HepG2 (cell line): Measurements from ENCODE around the gene COMP. TPM values are rescaled to one million over a fixed set of nuclear protein-coding genes. Genes with fewer than 3 reads are reported as not detected.

Experiments used
- CEBPG ChIP-seq: IDR thresholded peaks from 2 replicates; pipeline ENCODE4 v1.6.1; 2016
- ELF1 ChIP-seq: sonication (generic); formaldehyde crosslinking; IDR thresholded peaks from 2 replicates; pipeline ENCODE4 v1.4.0; 2020; ENCODE audit warnings: missing genetic modification reagents
- MAF1 ChIP-seq: sonication (generic); formaldehyde crosslinking; IDR thresholded peaks from 2 replicates; pipeline ENCODE4 v1.5.0; 2020; ENCODE audit warnings: missing genetic modification reagents, borderline replicate concordance
- PRPF4 ChIP-seq: fragments of 200-400 bp; formaldehyde crosslinking; IDR thresholded peaks from 2 replicates; pipeline ENCODE4 v1.6.1; 2016; ENCODE audit warnings: low read length, low read depth; ENCODE audit not compliant: poor library complexity, severe bottlenecking
- RBAK ChIP-seq: sonication (generic); formaldehyde crosslinking; IDR thresholded peaks from 2 replicates; pipeline ENCODE4 v1.5.1; 2020; ENCODE audit warnings: mild to moderate bottlenecking, missing genetic modification reagents
- RFXAP ChIP-seq: sonication (generic); formaldehyde crosslinking; IDR thresholded peaks from 2 replicates; pipeline ENCODE4 v1.4.0; 2020; ENCODE audit warnings: missing genetic modification reagents, borderline replicate concordance
- RORA ChIP-seq: sonication (generic); formaldehyde crosslinking; IDR thresholded peaks from 2 replicates; pipeline ENCODE4 v1.5.0; 2020; ENCODE audit warnings: mild to moderate bottlenecking, missing genetic modification reagents, moderate library complexity
- SETDB1 ChIP-seq: sonication (generic); formaldehyde crosslinking; IDR thresholded peaks from 2 replicates; pipeline ENCODE4 v1.5.1; 2020; ENCODE audit warnings: missing genetic modification reagents, mild to moderate bottlenecking, borderline replicate concordance
- SMAD9 ChIP-seq: sonication (generic); formaldehyde crosslinking; IDR thresholded peaks from 2 replicates; pipeline ENCODE4 v1.5.1; 2020; ENCODE audit warnings: mild to moderate bottlenecking, missing genetic modification reagents
- ZNF367 ChIP-seq: sonication (generic); formaldehyde crosslinking; IDR thresholded peaks from 2 replicates; pipeline ENCODE4 v1.4.0; 2020; ENCODE audit warnings: missing genetic modification reagents, borderline replicate concordance
- ZNF382 ChIP-seq: sonication (generic); formaldehyde crosslinking; IDR thresholded peaks from 2 replicates; pipeline ENCODE4 v1.5.0; 2020; ENCODE audit warnings: missing genetic modification reagents, mild to moderate bottlenecking, borderline replicate concordance
- ZNF614 ChIP-seq: IDR thresholded peaks from 2 replicates; pipeline ENCODE4 v1.6.1; 2018; ENCODE audit warnings: missing biosample characterization, missing genetic modification reagents, inconsistent platforms, borderline replicate concordance
- ZNF672 ChIP-seq: sonication (generic); formaldehyde crosslinking; IDR thresholded peaks from 2 replicates; pipeline ENCODE4 v1.8.1; 2022; ENCODE audit warnings: missing genetic modification reagents
- ZNF747 ChIP-seq: sonication (generic); formaldehyde crosslinking; IDR thresholded peaks from 2 replicates; pipeline ENCODE4 v1.8.1; 2023; ENCODE audit warnings: missing genetic modification reagents, mild to moderate bottlenecking, borderline replicate concordance
- ZSCAN22 ChIP-seq: sonication (generic); formaldehyde crosslinking; IDR thresholded peaks from 2 replicates; pipeline ENCODE4 v1.4.0; 2020; ENCODE audit warnings: mild to moderate bottlenecking, missing genetic modification reagents
- ZZZ3 ChIP-seq: sonication (generic); formaldehyde crosslinking; IDR thresholded peaks from 2 replicates; pipeline ENCODE4 v1.4.0; 2020; ENCODE audit warnings: missing genetic modification reagents, mild to moderate bottlenecking, borderline replicate concordance
- polyA plus RNA-seq, 8 experiments: library from polyadenylated mRNA; depleted of rRNA in 3 of 8; stranded (reverse) in 7 of 8; unstranded in 1 of 8; fragments of >200 nt; fragmentation: Illumina TruSeq in 4 of 8; extraction: Trizol in 4 of 8; gene quantifications; 2 replicates each; pipeline versions ENCODE4 v1.2.1 to v1.2.3, GENCODE V29; 2011 to 2016; ENCODE audit warnings: low read depth in 4 of 8, missing spikeins in 1 of 8, mixed read lengths in 1 of 8; ENCODE audit not compliant: insufficient read depth in 1 of 8
- total RNA-seq, 5 experiments: library from RNA; depleted of rRNA; stranded (reverse); fragments of >200 nt; fragmentation: Illumina TruSeq; extraction: Trizol; gene quantifications; 2 replicates each; pipeline ENCODE4 v1.2.3, GENCODE V29; 2016; ENCODE audit warnings: low read depth in 1 of 5
- TF ChIP-seq, protein P1 (sequence below): IDR thresholded peaks from 2 replicates; pipeline ENCODE4 v1.6.1; 2012; ENCODE audit warnings: low read length, improper control_type of control experiment
- TF ChIP-seq, protein P2 (sequence below): sonication (generic); formaldehyde crosslinking; IDR thresholded peaks from 2 replicates; pipeline ENCODE4 v1.4.0; 2020; ENCODE audit warnings: missing genetic modification reagents
- TF ChIP-seq, protein P3 (sequence below), 2 experiments: sonication (generic) in 1 of 2; formaldehyde crosslinking in 1 of 2; IDR thresholded peaks; 2 replicates each; pipeline versions ENCODE4 v1.4.0 to v1.6.1; 2016 to 2020; ENCODE audit warnings: borderline replicate concordance in 1 of 2, low read depth in 1 of 2, mild to moderate bottlenecking in 1 of 2, missing genetic modification reagents in 1 of 2

The COMP gene
- total and polyA plus RNA-seq, 2 of the 13 experiments (the other 11 are each of a cell fraction or from before 2014, with no cell fraction given), result 0.04 to 0.13 TPM

DNA sequence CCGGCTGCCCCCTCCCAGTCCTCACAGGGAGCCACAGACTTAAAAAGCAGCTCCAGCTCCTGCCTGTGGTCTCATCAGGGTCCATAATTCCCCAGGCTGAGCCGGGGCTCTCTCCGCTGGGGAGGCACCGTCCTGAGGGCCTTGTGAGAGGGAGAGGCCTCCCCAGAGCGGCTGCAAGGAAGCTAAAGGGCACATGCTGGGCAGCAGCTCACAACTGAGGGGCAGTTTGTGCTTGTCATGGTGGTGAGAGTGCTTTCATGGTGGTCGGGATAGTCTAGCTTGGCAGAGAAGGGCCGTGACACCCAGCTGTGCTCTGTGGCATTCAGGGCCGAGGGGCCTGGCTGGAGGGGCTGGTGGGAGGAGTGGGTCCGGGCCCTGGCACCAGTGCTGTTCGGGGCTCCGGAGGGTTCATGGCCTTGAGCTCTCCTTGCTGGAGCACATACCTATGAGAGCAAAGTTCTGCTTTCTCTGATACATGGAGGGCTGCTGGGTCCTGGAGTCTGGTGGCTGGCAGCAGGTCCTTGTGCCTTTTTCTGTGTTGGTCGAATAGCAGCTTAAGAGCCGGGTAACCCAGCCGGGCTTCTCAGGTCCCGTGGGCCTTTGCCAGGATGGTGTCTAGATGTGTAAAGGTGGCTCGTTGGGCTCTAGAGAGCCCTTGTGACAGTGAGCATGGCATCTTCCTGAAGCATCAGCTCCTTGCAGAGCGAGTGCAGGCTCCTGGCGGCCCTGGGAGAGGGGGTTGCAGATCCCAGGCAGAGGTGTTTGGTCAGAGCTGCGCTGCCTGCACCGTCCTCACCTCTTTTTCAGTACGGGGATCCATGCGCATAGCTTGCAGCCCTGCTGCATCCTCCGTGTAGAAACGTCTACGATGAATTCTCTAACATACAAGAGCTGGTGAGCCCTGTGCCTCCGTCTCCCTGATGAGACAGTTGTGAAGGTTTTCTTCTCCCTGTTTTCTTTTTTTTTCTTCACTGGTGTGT, 49.5 kb upstream of the COMP start (continued):
- TF ChIP-seq ELF1 (CRISPR knock-in tag) (no peak), CEBPG (CRISPR knock-in tag) (no peak), MAF1 (CRISPR knock-in tag) (no peak), ZNF367 (CRISPR knock-in tag) (no peak), ZZZ3 (CRISPR knock-in tag) (no peak), SETDB1 (no peak), ZSCAN22 (CRISPR knock-in tag) (no peak), ZNF382 (no peak), ZNF614 (CRISPR knock-in tag) (no peak), RFXAP (CRISPR knock-in tag) (0 out of 2 replicates have a peak, but pooled peaks have one; percentile 28), PRPF4 (no peak), SMAD9 (CRISPR knock-in tag) (peak; percentile 70; the same call in 1 of the 2 replicates), RBAK (CRISPR knock-in tag) (no peak), RORA (CRISPR knock-in tag) (no peak), ZNF747 (CRISPR knock-in tag) (no peak), ZNF672 (no peak)
- TF ChIP-seq, protein P1, sequence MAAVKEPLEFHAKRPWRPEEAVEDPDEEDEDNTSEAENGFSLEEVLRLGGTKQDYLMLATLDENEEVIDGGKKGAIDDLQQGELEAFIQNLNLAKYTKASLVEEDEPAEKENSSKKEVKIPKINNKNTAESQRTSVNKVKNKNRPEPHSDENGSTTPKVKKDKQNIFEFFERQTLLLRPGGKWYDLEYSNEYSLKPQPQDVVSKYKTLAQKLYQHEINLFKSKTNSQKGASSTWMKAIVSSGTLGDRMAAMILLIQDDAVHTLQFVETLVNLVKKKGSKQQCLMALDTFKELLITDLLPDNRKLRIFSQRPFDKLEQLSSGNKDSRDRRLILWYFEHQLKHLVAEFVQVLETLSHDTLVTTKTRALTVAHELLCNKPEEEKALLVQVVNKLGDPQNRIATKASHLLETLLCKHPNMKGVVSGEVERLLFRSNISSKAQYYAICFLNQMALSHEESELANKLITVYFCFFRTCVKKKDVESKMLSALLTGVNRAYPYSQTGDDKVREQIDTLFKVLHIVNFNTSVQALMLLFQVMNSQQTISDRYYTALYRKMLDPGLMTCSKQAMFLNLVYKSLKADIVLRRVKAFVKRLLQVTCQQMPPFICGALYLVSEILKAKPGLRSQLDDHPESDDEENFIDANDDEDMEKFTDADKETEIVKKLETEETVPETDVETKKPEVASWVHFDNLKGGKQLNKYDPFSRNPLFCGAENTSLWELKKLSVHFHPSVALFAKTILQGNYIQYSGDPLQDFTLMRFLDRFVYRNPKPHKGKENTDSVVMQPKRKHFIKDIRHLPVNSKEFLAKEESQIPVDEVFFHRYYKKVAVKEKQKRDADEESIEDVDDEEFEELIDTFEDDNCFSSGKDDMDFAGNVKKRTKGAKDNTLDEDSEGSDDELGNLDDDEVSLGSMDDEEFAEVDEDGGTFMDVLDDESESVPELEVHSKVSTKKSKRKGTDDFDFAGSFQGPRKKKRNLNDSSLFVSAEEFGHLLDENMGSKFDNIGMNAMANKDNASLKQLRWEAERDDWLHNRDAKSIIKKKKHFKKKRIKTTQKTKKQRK, result no peak
- TF ChIP-seq, protein P2, sequence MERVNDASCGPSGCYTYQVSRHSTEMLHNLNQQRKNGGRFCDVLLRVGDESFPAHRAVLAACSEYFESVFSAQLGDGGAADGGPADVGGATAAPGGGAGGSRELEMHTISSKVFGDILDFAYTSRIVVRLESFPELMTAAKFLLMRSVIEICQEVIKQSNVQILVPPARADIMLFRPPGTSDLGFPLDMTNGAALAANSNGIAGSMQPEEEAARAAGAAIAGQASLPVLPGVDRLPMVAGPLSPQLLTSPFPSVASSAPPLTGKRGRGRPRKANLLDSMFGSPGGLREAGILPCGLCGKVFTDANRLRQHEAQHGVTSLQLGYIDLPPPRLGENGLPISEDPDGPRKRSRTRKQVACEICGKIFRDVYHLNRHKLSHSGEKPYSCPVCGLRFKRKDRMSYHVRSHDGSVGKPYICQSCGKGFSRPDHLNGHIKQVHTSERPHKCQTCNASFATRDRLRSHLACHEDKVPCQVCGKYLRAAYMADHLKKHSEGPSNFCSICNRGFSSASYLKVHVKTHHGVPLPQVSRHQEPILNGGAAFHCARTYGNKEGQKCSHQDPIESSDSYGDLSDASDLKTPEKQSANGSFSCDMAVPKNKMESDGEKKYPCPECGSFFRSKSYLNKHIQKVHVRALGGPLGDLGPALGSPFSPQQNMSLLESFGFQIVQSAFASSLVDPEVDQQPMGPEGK (CRISPR knock-in tag), result 0 out of 2 replicates have a peak, but pooled peaks have one; percentile 26
- TF ChIP-seq, protein P3, sequence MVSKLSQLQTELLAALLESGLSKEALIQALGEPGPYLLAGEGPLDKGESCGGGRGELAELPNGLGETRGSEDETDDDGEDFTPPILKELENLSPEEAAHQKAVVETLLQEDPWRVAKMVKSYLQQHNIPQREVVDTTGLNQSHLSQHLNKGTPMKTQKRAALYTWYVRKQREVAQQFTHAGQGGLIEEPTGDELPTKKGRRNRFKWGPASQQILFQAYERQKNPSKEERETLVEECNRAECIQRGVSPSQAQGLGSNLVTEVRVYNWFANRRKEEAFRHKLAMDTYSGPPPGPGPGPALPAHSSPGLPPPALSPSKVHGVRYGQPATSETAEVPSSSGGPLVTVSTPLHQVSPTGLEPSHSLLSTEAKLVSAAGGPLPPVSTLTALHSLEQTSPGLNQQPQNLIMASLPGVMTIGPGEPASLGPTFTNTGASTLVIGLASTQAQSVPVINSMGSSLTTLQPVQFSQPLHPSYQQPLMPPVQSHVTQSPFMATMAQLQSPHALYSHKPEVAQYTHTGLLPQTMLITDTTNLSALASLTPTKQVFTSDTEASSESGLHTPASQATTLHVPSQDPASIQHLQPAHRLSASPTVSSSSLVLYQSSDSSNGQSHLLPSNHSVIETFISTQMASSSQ (IDR thresholded peaks at IDR 0.05; ENCODE audit: low read depth), result no peak
- TF ChIP-seq, protein P3 (CRISPR knock-in tag; IDR thresholded peaks at IDR 0.05; ENCODE audit: borderline replicate concordance), result no peak
